NCI-H2196 (cell line): ENCODE results near the gene C1QTNF8.

ENCODE experiments used
- DNase-seq: peaks from one replicate; lab custom pipeline; 2025; ENCODE audit not compliant: unreplicated experiment; lab: John Stamatoyannopoulos, UW

The C1QTNF8 gene

GRCh38 chr16:1080801-1081733 is 15.0 kb downstream of the C1QTNF8 start:
- DNase-seq = no peak

DNA sequence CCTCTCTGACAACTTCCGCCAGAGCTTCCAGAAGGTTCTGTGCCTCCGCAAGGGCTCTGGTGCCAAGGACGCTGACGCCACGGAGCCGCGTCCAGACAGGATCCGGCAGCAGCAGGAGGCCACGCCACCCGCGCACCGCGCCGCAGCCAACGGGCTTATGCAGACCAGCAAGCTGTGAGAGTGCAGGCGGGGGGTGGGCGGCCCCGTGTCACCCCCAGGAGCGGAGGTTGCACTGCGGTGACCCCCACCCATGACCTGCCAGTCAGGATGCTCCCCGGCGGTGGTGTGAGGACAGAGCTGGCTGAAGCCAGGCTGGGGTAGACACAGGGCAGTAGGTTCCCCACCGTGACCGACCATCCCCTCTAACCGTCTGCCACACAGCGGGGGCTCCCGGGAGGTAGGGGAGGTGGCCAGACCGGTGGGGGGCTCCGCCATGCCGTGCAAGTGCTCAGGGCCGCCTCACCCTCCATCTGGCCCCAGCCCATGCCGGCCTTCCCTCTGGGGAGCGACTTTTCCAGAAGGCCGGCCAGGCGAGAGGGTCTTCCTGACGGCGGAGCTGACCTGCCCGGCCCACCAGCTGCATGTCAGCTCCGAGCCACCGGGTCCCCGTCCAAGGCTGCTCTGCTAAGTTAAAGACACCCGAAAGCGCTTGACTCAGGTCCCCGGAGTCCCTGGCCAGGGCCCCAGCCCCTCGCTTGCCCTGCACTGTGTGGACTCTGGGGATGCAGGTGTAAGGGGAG is 16.1 kb downstream of the C1QTNF8 start:
- DNase-seq = no peak

- DNase-seq = no peak
These were observed 16.7 kb downstream of the C1QTNF8 start for GRCh38 chr16:1079341-1079740.

- peak; percentile 92 for DNase-seq
These were observed 17.4 kb downstream of the C1QTNF8 start for GRCh38 chr16:1078579-1079021.

GRCh38 chr16:1077877-1078578 is 18.0 kb downstream of the C1QTNF8 start:
- no peak for DNase-seq

- no peak for DNase-seq
These were observed 19.1 kb downstream of the C1QTNF8 start for GRCh38 chr16:1076801-1077576.

GRCh38 chr16:1075546-1075945 is 20.5 kb downstream of the C1QTNF8 start:
- no peak for DNase-seq

DNA sequence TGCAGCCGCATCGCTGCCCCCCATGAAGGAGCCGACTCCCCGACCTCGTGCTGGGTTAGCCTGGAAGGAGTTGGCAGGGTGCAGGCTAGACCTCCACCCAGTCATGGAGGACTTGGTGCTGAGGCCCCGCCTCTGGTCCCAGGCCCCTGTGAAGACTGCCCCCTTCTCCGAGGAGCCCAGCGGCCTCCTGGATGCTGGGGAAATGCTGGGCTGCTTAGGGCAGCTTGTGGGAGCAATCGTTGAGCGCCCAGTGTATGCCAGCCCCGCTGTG is 21.7 kb downstream of the C1QTNF8 start:
- no peak for DNase-seq

- no peak for DNase-seq
These were observed 22.3 kb downstream of the C1QTNF8 start for GRCh38 chr16:1073566-1074378.

DNA sequence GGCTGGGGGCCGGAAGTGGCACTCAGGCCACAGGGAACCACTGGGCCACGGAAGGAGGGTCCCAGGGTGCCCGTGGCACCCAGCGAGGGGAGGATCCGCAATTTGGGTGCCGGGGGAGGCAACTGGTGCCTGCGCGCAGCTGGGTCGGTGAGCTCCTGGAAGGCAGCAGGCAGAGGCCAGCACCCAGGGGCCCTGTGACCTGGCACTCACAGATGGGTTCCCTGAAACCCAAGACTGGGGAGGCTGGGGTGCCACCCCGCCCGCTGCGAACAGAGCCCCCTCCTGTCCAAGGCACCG is 22.8 kb downstream of the C1QTNF8 start:
- DNase-seq = no peak

DNA sequence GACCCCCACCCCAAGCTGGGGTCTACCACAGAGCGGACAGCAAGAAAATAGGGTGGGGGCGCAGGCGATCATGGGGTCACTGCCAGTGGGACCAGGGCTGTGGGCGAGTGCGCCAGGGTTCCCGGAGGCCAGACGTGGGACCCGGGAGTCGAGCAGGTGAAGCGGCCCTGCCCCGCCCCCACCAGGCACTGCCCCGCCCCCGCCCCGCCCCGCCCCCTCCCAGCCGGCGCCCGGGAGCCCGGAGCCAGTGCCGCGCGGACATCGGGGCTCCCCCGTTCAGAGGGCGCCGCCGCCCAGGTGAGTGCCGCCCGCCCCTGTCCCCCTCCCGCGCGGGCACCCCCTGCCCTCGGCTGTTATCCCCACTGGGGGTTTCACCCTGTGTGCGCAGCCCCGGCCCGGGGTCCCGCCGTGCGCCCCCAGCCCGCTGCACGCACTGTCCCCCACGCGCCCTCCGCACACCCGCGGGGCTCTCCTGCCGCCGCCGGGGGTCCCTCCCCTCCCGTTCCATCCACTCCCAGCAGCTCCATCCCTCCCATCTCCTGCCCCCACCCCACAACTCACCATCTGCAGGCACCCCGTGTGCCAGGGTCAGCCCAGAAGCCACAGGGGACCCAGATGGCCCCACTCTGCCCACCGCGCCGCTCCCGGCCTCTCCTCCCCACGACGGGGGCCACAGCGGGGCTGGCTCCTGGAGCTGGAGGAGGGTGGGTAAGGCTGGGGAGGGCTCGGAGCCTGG is 23.4 kb downstream of the C1QTNF8 start, which contains the start of gene SSTR5:
Gene SSTR5 (plus strand): TSS at position 222 of the 736 bp plus-strand sequence. CDS start 6,122 bp downstream, outside the sequence.
- DNase-seq = peak; percentile 33

- DNase-seq = peak; percentile 22
These were observed 24.4 kb downstream of the C1QTNF8 start for GRCh38 chr16:1071561-1072225.

DNA sequence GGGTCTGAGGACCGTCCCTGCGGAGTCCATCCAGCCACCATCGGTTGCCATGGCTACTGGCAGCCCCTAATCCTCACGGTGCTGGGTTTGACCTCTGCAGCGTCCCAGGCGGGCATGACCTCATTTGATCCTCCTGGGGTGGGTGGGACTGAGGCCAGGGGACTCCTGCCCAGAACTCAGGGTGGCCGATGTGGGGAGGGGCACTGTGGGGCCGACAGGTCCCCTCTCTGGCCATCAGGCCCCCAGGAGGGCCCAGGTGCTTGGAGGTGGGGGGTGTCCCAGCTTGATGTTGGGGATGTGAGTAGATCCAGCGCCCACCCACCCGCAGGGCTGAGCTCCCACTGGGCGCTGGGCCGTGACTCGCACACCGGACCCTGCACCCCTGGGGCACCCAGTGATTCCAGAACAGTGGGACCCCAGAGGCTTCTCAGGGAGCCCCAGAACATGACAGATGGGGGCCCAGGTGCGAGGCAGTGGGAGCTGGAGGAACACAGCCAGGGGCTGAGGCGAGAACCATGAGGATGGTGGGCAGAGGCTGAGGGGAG is 25.1 kb downstream of the C1QTNF8 start:
- no peak for DNase-seq

DNA sequence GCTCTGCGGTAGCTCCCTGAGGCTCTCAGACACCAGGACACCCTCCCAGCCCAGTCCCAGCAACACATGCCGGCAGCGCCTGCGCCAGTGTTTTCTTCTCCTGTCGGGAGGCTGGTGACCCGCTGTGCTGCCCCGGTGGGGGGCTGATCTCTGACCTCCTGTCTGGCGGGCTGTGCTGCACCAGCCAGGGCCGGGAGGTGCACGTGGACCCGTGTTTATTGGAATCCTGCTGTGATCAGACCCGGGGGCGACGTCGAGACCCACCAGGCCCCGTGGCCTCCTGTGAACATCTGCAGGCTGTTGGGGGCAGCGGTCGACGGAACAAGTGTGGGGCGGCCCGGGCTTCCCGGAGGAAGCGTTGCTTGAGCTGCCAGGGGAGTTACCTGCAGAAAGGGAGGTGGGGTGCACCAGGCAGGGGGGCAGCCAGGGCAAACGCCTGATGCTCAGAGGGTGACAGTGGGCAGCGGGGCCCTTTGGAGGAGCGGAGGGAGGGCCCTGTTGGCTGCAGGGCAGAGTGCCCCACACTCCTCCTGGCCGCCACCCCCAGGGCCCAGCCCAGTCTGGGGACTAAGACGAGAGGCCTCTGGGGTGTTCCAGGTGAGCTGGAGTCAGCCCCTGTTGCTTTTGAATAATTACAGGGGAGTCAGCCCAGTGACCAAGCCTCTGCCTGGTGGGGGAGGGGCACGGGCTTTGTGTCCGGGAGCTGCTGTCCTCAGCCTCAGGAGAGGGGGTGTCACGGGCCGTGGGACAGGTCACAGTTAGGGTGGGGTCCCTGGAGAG is 25.8 kb downstream of the C1QTNF8 start:
- DNase-seq = no peak

- DNase-seq = peak; percentile 59
These were observed 26.9 kb downstream of the C1QTNF8 start for GRCh38 chr16:1069154-1069553.

- DNase-seq = no peak
These were observed 27.6 kb downstream of the C1QTNF8 start for GRCh38 chr16:1068451-1068850.

DNA sequence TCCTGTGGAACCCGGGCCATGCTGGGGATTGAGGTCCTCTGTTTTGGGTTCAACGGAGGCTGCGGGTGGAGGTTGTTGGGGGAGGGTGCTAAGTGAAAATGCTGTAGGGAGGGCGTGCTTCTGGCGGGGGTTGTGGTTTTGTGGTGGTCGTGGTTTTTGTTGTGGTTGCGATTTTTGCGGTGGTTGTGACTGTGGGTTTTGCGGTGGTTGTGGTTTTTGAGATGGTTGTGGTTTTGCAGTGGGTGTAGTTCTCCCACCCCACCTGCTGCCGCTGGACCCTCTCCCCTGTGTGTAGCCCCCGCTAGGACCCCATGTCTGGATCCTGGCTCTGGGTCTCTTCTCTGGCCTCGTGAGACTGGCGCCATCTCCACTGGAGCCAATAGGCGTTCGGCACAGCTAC is 28.4 kb downstream of the C1QTNF8 start:
- DNase-seq = no peak
